ENCODE results near the gene ZNF420.
"Not testable (repeated sequence)": the region's sequence is repeated elsewhere in the genome, so short reads cannot be mapped to it uniquely, and the experiment has no call there.

- not testable (repeated sequence) for TF ChIP-seq MAX (IDR thresholded peaks at IDR 0.05); POLR2A (IDR thresholded peaks at IDR 0.05; ENCODE audit: control extremely low read depth in 1 of 2, low read depth in 2 of 2, low read length in 2 of 2); EP300 (IDR thresholded peaks at IDR 0.05; ENCODE audit: borderline replicate concordance in 1 of 2, low read depth in 2 of 2, low read length in 2 of 2)
- TF ChIP-seq CTCF (IDR thresholded peaks at IDR 0.05; ENCODE audit: control extremely low read depth in 1 of 3, insufficient read depth in 1 of 3, low read depth in 1 of 3, low read length in 3 of 3), result peak in 2 of 3 experiments; percentile 26 to 29; a peak in 2 of 4 replicates
These were observed 33.5 kb downstream of the ZNF420 start for GRCh38 chr19:37111753-37112152.

Measured in H1 (cell line).